Endothelial cell of umbilical vein (primary cell): ENCODE measurements around the gene RHOG. TPM values are rescaled to one million over a fixed set of nuclear protein-coding genes. Genes with fewer than 3 reads are reported as not detected.

Experiments used
- BruUV-seq: library from RNA; stranded (reverse); fragments of 400-500 nt; replicated peaks from 2 replicates; lab custom pipeline; 2021; lab: Mats Ljungman, UMichigan
- CTCF ChIA-PET: fragments of 300-600, 350-600 bp; sonication (Branson Sonifier 250); formaldehyde crosslinking; loops from one replicate; lab custom pipeline; 2021; ENCODE audit warnings: antibody characterized with exemption, inconsistent platforms; lab: Charles Lee
- POLR2A ChIA-PET: fragments of 300-600, 350-600 bp; sonication (Branson Sonifier 250); formaldehyde crosslinking; loops from one replicate; lab custom pipeline; 2021; ENCODE audit warnings: antibody characterized with exemption, inconsistent platforms; lab: Charles Lee
- DNase-seq: peaks from one replicate; pipeline ENCODE4 v3.0.0-alpha.2; 2011; ENCODE audit warnings: low read depth, low spot score
- FAIRE-seq: peaks from 2 replicates; lab custom pipeline; 2011; peaks lifted over from hg19 to GRCh38; lab: Jason Lieb, UNC
- H2AFZ ChIP-seq: 2 replicates; pipeline ENCODE4 v1.6.0; 2012; ENCODE audit warnings: low read depth, low read length, control low read depth, inconsistent platforms
- H3K27ac ChIP-seq: 2 replicates; pipeline ENCODE4 v1.5.1; 2011; ENCODE audit warnings: low read depth, mild to moderate bottlenecking, control low read depth, low read length, moderate library complexity; ENCODE audit not compliant: insufficient read depth
- H3K27me3 ChIP-seq, 2 experiments: 2 replicates each; pipeline versions ENCODE4 v1.6.0 to v1.6.1; 2011; ENCODE audit warnings: low read length in 2 of 2, mixed read lengths in 1 of 2; ENCODE audit not compliant: control insufficient read depth in 2 of 2, insufficient read depth in 2 of 2
- H3K36me3 ChIP-seq, 2 experiments: 2 replicates in 1 of 2; 3 replicates in 1 of 2; pipeline ENCODE4 v1.5.1; 2011; ENCODE audit warnings: low read length in 2 of 2, mild to moderate bottlenecking in 1 of 2, moderate library complexity in 1 of 2; ENCODE audit not compliant: control insufficient read depth in 2 of 2, insufficient read depth in 2 of 2; ENCODE audit errors: extremely low read depth in 1 of 2
- H3K4me1 ChIP-seq: 3 replicates; pipeline ENCODE4 v1.5.1; 2011; ENCODE audit warnings: mild to moderate bottlenecking, low read length; ENCODE audit not compliant: control insufficient read depth, insufficient read depth; ENCODE audit errors: extremely low read depth
- H3K4me2 ChIP-seq: 2 replicates; pipeline ENCODE4 v1.6.1; 2011; ENCODE audit warnings: low read length, control low read depth, mixed read lengths; ENCODE audit not compliant: insufficient read depth
- H3K4me3 ChIP-seq, 3 experiments: fragments of 200-600 bp in 1 of 3; sonication (generic), shearing (Covaris generic) in 1 of 3; replicated peaks in 1 of 3; 2 replicates each; pipeline ENCODE4 v1.5.1; 2011 to 2016; ENCODE audit warnings: control low read depth in 3 of 3, low read length in 3 of 3, mild to moderate bottlenecking in 2 of 3, inconsistent platforms in 1 of 3, low read depth in 1 of 3, moderate library complexity in 1 of 3; ENCODE audit not compliant: insufficient read depth in 1 of 3
- H3K79me2 ChIP-seq: 2 replicates; pipeline ENCODE4 v1.6.0; 2012; ENCODE audit warnings: low read length, inconsistent platforms; ENCODE audit not compliant: control insufficient read depth, insufficient read depth
- H3K9ac ChIP-seq: replicated peaks from 2 replicates; pipeline ENCODE3; 2011; ENCODE audit warnings: low read length, control low read depth; ENCODE audit not compliant: insufficient read depth; ENCODE audit errors: extremely low read depth
- H3K9me1 ChIP-seq: replicated peaks from 3 replicates; pipeline ENCODE4 v1.6.0; 2011; ENCODE audit warnings: mild to moderate bottlenecking, low read length; ENCODE audit not compliant: control insufficient read depth, insufficient read depth; ENCODE audit errors: extremely low read depth
- H3K9me3 ChIP-seq: replicated peaks from 2 replicates; pipeline ENCODE4 v1.5.1; 2012; ENCODE audit warnings: low read length, inconsistent platforms; ENCODE audit not compliant: control insufficient read depth, insufficient read depth
- H4K20me1 ChIP-seq: replicated peaks from 2 replicates; pipeline ENCODE3; 2011; ENCODE audit warnings: mild to moderate bottlenecking, low read length; ENCODE audit not compliant: control insufficient read depth, insufficient read depth; ENCODE audit errors: extremely low read depth
- EZH2 ChIP-seq: IDR thresholded peaks from 2 replicates; pipeline ENCODE4 v1.6.1; 2012; ENCODE audit warnings: borderline replicate concordance, low read depth, mild to moderate bottlenecking, moderate library complexity, low read length, inconsistent platforms; ENCODE audit not compliant: severe bottlenecking
- FOS ChIP-seq: IDR thresholded peaks from 2 replicates; pipeline ENCODE4 v1.6.1; 2011; ENCODE audit warnings: mild to moderate bottlenecking, low read length, moderate library complexity, borderline replicate concordance; ENCODE audit not compliant: insufficient read depth
- GATA2 ChIP-seq: IDR thresholded peaks from 2 replicates; pipeline ENCODE4 v1.7.0; 2011; ENCODE audit warnings: low read depth, mild to moderate bottlenecking, moderate library complexity, mixed read lengths, low read length; ENCODE audit not compliant: insufficient read length, insufficient read depth
- JUN ChIP-seq: IDR thresholded peaks from 2 replicates; pipeline ENCODE4 v1.6.1; 2011; ENCODE audit warnings: borderline replicate concordance, low read depth; ENCODE audit not compliant: insufficient read length, insufficient read depth
- MYC ChIP-seq: IDR thresholded peaks from one replicate; pipeline ENCODE4 v1.6.1; 2011; ENCODE audit warnings: mild to moderate bottlenecking, low read depth, low read length
- POLR2A ChIP-seq: IDR thresholded peaks from 2 replicates; pipeline ENCODE4 v1.6.1; 2012; ENCODE audit warnings: low read depth, mild to moderate bottlenecking, control low read depth, low read length
- POLR2AphosphoS5 ChIP-seq: IDR thresholded peaks from 2 replicates; pipeline ENCODE4 v1.6.1; 2012; ENCODE audit warnings: low read depth, mild to moderate bottlenecking, control low read depth, low read length, moderate library complexity; ENCODE audit not compliant: insufficient read depth
- dilution Hi-C: fragments of 300-500 bp; cut with MboI; formaldehyde crosslinking; loops from one replicate; pipeline ENCODE4 v1.15.0; 2019; ENCODE audit warnings: low sequenced_read_pairs; ENCODE audit not compliant: extremely low pct_ligation_motif_present
- intact Hi-C: fragments of 100-400 bp; cut with micrococcal nuclease; formaldehyde crosslinking; loops from one replicate; pipeline ENCODE4 v1.10.0; 2022
- polyA plus RNA-seq, 4 experiments: library from polyadenylated mRNA; depleted of rRNA in 3 of 4; stranded (reverse) in 3 of 4; unstranded in 1 of 4; fragments of >200 nt; gene quantifications; 2 replicates each; pipeline versions ENCODE4 v1.2.1 to v1.2.3, GENCODE V29; 2011 to 2012; ENCODE audit warnings: missing spikeins in 1 of 4
- total RNA-seq: library from RNA; stranded (reverse); gene quantifications from 2 replicates; pipeline ENCODE4 v1.2.3, GENCODE V29; 2021
- TF ChIP-seq, protein P1 (sequence below), 2 donors: IDR thresholded peaks; 1 replicate in 1 of 2; 2 replicates in 1 of 2; pipeline ENCODE4 v1.5.1; 2011; ENCODE audit warnings: low read length in 2 of 2, mild to moderate bottlenecking in 2 of 2, moderate library complexity in 2 of 2, control low read depth in 1 of 2, inconsistent platforms in 1 of 2, low read depth in 1 of 2; ENCODE audit not compliant: insufficient read depth in 1 of 2; ENCODE audit errors: extremely low read depth in 1 of 2
- TF ChIP-seq, protein P2 (sequence below): IDR thresholded peaks from 2 replicates; pipeline ENCODE4 v1.6.1; 2011; ENCODE audit not compliant: insufficient read depth, insufficient read length

Gene RHOG
- total and polyA plus RNA-seq, 2 donors (not counting 3 experiments of a cell fraction or from before 2014, with no cell fraction given): 69.0 to 119 TPM

DNA sequence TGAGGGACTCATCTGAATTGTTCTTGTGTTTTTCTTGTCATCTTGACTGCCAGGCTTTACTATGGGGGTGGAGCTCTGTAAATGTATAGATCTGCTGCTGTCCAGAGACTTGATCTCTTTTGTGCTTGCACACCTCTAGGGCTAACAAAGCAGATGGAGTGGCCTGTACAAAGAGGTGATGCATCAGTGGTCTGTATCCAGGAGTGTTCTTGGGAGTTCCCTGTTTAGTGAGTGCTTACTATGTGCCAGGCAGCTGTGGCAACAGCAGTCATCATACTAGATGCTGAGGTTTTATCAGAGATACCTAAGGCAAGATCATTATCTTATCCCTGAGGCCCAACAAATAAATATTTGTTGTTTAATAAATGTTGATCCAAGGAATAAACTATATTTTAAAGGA is 48.1 kb upstream of the RHOG start:
- TF ChIP-seq, protein P1, sequence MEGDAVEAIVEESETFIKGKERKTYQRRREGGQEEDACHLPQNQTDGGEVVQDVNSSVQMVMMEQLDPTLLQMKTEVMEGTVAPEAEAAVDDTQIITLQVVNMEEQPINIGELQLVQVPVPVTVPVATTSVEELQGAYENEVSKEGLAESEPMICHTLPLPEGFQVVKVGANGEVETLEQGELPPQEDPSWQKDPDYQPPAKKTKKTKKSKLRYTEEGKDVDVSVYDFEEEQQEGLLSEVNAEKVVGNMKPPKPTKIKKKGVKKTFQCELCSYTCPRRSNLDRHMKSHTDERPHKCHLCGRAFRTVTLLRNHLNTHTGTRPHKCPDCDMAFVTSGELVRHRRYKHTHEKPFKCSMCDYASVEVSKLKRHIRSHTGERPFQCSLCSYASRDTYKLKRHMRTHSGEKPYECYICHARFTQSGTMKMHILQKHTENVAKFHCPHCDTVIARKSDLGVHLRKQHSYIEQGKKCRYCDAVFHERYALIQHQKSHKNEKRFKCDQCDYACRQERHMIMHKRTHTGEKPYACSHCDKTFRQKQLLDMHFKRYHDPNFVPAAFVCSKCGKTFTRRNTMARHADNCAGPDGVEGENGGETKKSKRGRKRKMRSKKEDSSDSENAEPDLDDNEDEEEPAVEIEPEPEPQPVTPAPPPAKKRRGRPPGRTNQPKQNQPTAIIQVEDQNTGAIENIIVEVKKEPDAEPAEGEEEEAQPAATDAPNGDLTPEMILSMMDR (IDR thresholded peaks at IDR 0.05; ENCODE audit: extremely low read depth in 1 of 2, insufficient read depth in 1 of 2, low read depth in 1 of 2, low read length in 2 of 2): no peak
- TF ChIP-seq POLR2AphosphoS5 (no peak), EZH2 (no peak), POLR2A (no peak), JUN (no peak), FOS (no peak), MYC (no peak), GATA2 (no peak)
- TF ChIP-seq, protein P2, sequence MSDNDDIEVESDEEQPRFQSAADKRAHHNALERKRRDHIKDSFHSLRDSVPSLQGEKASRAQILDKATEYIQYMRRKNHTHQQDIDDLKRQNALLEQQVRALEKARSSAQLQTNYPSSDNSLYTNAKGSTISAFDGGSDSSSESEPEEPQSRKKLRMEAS: no peak
- Histone ChIP-seq H3K4me2 (no peak overlapping the region), H3K9me3 (no peaks in the 10 kb centered on the region), H3K9ac (no peak overlapping the region), H3K36me3 (no peaks in the 10 kb centered on the region), H3K79me2 (peaks cover 3% of the 10 kb centered on the region), H2AFZ (no peak overlapping the region), H3K27ac (no peak overlapping the region), H3K27me3 (no peaks in the 10 kb centered on the region), H3K9me1 (no peaks in the 10 kb centered on the region), H4K20me1 (no peaks in the 10 kb centered on the region), H3K4me3 (no peak overlapping the region), H3K4me1 (peaks cover 11% of the 10 kb centered on the region)
- dilution Hi-C loops (no loop called here), intact Hi-C loops (no loop called here)
- no peak for FAIRE-seq
- CTCF ChIA-PET: interaction anchor here (1.4 to 1.5 kb wide), 2 partner anchors 34 to 167 kb away, joined by 3 to 6 read pairs; no protein-coding TSS in a partner anchor
- BruUV-seq: no TSS peak
- POLR2A ChIA-PET: no interaction called here
- DNase-seq: no peak
